K562 (cell line): ENCODE data around the gene ITGAV.

Experiments used
- ATF7 ChIP-seq: fragments of 450-650 bp; IDR thresholded peaks from 2 replicates; pipeline ENCODE4 v1.7.1; 2014; ENCODE audit warnings: mild to moderate bottlenecking, moderate library complexity
- BRF1 ChIP-seq: IDR thresholded peaks from 3 replicates; pipeline ENCODE4 v1.6.1; 2011; ENCODE audit warnings: borderline replicate concordance, mild to moderate bottlenecking; ENCODE audit not compliant: insufficient read length; ENCODE audit errors: extremely low read depth
- CBX2 ChIP-seq: fragments of 200-600 bp; sonication (generic); IDR thresholded peaks from one replicate; pipeline ENCODE4 v1.6.1; 2012; ENCODE audit warnings: mild to moderate bottlenecking, low read length, inconsistent platforms; ENCODE audit not compliant: insufficient read depth, poor library complexity, severe bottlenecking
- ETV6 ChIP-seq, 3 experiments: fragments of 150-350 bp in 1 of 3; sonication (generic) in 1 of 3; formaldehyde crosslinking in 1 of 3; IDR thresholded peaks; 2 replicates each; pipeline versions ENCODE4 v1.6.1 to v1.8.0; 2014 to 2022; ENCODE audit warnings: borderline replicate concordance in 2 of 3, low read depth in 2 of 3, antibody characterized with exemption in 1 of 3, low read length in 1 of 3, mild to moderate bottlenecking in 1 of 3, missing genetic modification reagents in 1 of 3
- EZH2 ChIP-seq: IDR thresholded peaks from 2 replicates; pipeline ENCODE4 v1.6.1; 2012; ENCODE audit warnings: low read depth, mild to moderate bottlenecking, inconsistent platforms, low read length, borderline replicate concordance
- MAZ ChIP-seq, 2 experiments: fragments of 450-650 bp in 1 of 2; sonication (generic) in 1 of 2; formaldehyde crosslinking; IDR thresholded peaks in 1 of 2; conservative IDR thresholded peaks in 1 of 2; 2 replicates each; pipeline versions ENCODE4 v1.4.0 to v1.5.0; 2020; ENCODE audit warnings: mild to moderate bottlenecking in 1 of 2, missing genetic modification reagents in 1 of 2
- POLR2AphosphoS2 ChIP-seq: IDR thresholded peaks from 2 replicates; pipeline ENCODE4 v1.6.1; 2012; ENCODE audit warnings: low read length, improper control_type of control experiment
- SIN3A ChIP-seq, 2 experiments: fragments of 150-350 bp in 1 of 2; IDR thresholded peaks; 2 replicates each; pipeline ENCODE4 v1.6.1; 2011 to 2016; ENCODE audit warnings: borderline replicate concordance in 2 of 2, low read depth in 2 of 2, low read length in 2 of 2, mild to moderate bottlenecking in 2 of 2, moderate library complexity in 2 of 2; ENCODE audit not compliant: control insufficient read depth in 1 of 2
- TF ChIP-seq, protein P1 (sequence below), 2 experiments: fragments of 450-650 bp in 1 of 2; sonication (generic) in 1 of 2; formaldehyde crosslinking in 1 of 2; IDR thresholded peaks in 1 of 2; conservative IDR thresholded peaks in 1 of 2; 2 replicates each; pipeline versions ENCODE4 v1.6.1 to v1.8.1; 2016 to 2023; ENCODE audit warnings: mild to moderate bottlenecking in 2 of 2, moderate library complexity in 2 of 2, inconsistent platforms in 1 of 2, missing genetic modification reagents in 1 of 2
- TF ChIP-seq, protein P2 (sequence below), 3 experiments: IDR thresholded peaks in 2 of 3; conservative IDR thresholded peaks in 1 of 3; 2 replicates each; pipeline ENCODE4 v1.5.1; 2011 to 2012; ENCODE audit warnings: low read length in 3 of 3, mild to moderate bottlenecking in 3 of 3, control low read depth in 2 of 3, improper control_type of control experiment in 1 of 3, inconsistent platforms in 1 of 3, low read depth in 1 of 3, mixed read lengths in 1 of 3, moderate library complexity in 1 of 3; ENCODE audit not compliant: insufficient read depth in 2 of 3

DNA sequence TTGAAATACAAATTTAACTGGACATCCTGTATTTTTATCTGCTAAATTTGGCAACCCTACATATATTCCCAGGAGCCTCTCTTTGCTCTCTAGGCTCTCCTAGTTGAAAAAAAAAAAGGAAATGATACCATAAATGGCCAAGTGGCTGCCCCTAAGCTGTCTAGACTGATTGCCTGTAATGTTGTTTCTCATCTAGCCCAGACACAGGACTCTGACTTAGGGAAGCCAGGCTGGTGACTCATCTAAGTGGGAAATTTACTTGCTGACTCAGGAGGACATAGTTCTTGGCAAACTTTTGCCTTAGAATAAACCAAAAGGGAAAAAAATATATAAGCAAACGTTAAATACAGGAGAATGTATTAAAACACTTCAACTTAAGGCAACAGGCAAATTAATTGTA, 14.6 kb upstream of the ITGAV start:
- TF ChIP-seq, protein P1, sequence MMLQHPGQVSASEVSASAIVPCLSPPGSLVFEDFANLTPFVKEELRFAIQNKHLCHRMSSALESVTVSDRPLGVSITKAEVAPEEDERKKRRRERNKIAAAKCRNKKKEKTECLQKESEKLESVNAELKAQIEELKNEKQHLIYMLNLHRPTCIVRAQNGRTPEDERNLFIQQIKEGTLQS (IDR thresholded peaks at IDR 0.05), result peak; percentile 94
- TF ChIP-seq, protein P1 (CRISPR knock-in tag; conservative IDR thresholded peaks at IDR 0.05), result peak; percentile 82; the same call in 1 of the 2 replicates
- TF ChIP-seq CBX2 (no peak), SIN3A (IDR thresholded peaks at IDR 0.05; ENCODE audit: borderline replicate concordance in 2 of 2, control insufficient read depth in 1 of 2, low read depth in 2 of 2, low read length in 2 of 2) (no peak), ETV6 (IDR thresholded peaks at IDR 0.05; ENCODE audit: borderline replicate concordance in 1 of 2, low read depth in 2 of 2, low read length in 1 of 2) (no peak), ETV6 (CRISPR knock-in tag; IDR thresholded peaks at IDR 0.05; ENCODE audit: borderline replicate concordance) (no peak), BRF1 (no peak), ATF7 (peak; percentile 31; the same call in 1 of the 2 replicates), POLR2AphosphoS2 (no peak), EZH2 (no peak), MAZ (CRISPR knock-in tag; conservative IDR thresholded peaks at IDR 0.05 in 1 of 2, IDR thresholded peaks at IDR 0.05 in 1 of 2) (0 out of 4 replicates have a peak, but pooled peaks of 1 of the 2 experiments have one; percentile 15)
- TF ChIP-seq, protein P2, sequence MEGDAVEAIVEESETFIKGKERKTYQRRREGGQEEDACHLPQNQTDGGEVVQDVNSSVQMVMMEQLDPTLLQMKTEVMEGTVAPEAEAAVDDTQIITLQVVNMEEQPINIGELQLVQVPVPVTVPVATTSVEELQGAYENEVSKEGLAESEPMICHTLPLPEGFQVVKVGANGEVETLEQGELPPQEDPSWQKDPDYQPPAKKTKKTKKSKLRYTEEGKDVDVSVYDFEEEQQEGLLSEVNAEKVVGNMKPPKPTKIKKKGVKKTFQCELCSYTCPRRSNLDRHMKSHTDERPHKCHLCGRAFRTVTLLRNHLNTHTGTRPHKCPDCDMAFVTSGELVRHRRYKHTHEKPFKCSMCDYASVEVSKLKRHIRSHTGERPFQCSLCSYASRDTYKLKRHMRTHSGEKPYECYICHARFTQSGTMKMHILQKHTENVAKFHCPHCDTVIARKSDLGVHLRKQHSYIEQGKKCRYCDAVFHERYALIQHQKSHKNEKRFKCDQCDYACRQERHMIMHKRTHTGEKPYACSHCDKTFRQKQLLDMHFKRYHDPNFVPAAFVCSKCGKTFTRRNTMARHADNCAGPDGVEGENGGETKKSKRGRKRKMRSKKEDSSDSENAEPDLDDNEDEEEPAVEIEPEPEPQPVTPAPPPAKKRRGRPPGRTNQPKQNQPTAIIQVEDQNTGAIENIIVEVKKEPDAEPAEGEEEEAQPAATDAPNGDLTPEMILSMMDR (IDR thresholded peaks at IDR 0.05 in 2 of 3, conservative IDR thresholded peaks at IDR 0.05 in 1 of 3; ENCODE audit: insufficient read depth in 2 of 3, low read depth in 1 of 3, low read length in 3 of 3), result peak in 1 of 3 experiments; percentile 5; a peak in 1 of 6 replicates
